ENCODE data around the gene MYH14. TPM values are rescaled to one million over a fixed set of nuclear protein-coding genes. Genes with fewer than 3 reads are reported as not detected.

The MYH14 gene
- total RNA-seq, 1 donor from 2014 or later, result 93.9 TPM

GRCh38 chr19:50275577-50276368 lies 72.4 kb downstream of the MYH14 start:
- no peak overlapping the region for H3K4me3 Mint-ChIP-seq
- DNase-seq (ENCODE audit: extremely low spot score, unreplicated experiment), result no peak
- H3K4me1 Mint-ChIP-seq (ENCODE audit: unreplicated experiment), result no peaks in the 10 kb centered on the region
- H3K27ac Mint-ChIP-seq, result no peak overlapping the region
- no peak for TF ChIP-seq CTCF (conservative IDR thresholded peaks at IDR 0.05)
- no peaks in the 10 kb centered on the region for H3K9me3 Mint-ChIP-seq
- H3K27me3 Mint-ChIP-seq, result no peaks in the 10 kb centered on the region
- peaks cover 6% of the 10 kb centered on the region for H3K36me3 Mint-ChIP-seq

DNA sequence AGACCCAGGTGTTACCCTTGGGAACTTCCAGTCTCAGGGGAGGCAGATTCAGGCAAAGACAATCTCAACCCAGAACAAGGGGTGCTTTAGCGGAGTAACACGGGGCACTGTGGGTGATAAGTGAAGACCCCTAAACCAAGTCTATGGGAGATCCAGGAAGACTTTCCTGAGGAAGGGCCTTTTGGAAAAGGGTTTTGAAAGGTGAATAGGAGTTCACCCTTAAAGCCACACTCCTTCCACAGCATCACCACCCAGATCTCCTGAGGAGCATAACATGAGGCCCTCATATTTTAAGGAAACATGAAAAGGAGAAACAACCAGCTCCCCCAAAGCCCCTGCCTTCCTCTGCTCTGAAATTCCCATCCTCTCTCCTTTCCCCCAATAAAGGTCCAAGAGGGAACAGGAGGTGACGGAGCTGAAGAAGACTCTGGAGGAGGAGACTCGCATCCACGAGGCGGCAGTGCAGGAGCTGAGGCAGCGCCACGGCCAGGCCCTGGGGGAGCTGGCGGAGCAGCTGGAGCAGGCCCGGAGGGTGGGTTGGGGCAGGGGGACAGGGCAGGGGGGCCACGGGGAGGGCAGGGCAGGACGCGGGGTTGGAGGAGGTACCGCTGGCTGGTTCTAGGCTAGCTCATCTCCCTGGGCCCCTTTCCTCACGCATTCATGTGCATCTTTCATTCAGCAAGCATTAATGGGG lies 73.1 kb downstream of the MYH14 start:
- Mint-ChIP-seq H3K27ac (no peak overlapping the region), H3K9me3 (no peaks in the 10 kb centered on the region), H3K4me1 (ENCODE audit: unreplicated experiment) (no peaks in the 10 kb centered on the region), H3K36me3 (peaks cover 11% of the 10 kb centered on the region), H3K27me3 (no peaks in the 10 kb centered on the region), H3K4me3 (no peak overlapping the region)
- no peak for TF ChIP-seq CTCF (conservative IDR thresholded peaks at IDR 0.05)
- DNase-seq (ENCODE audit: extremely low spot score, unreplicated experiment), result no peak

- Mint-ChIP-seq H3K9me3 (no peaks in the 10 kb centered on the region), H3K4me3 (no peak overlapping the region), H3K4me1 (ENCODE audit: unreplicated experiment) (no peaks in the 10 kb centered on the region), H3K27me3 (no peaks in the 10 kb centered on the region), H3K27ac (no peak overlapping the region), H3K36me3 (peaks cover 14% of the 10 kb centered on the region)
- no peak for DNase-seq (ENCODE audit: extremely low spot score, unreplicated experiment)
- no peak for TF ChIP-seq CTCF (conservative IDR thresholded peaks at IDR 0.05)
These were observed 74.7 kb downstream of the MYH14 start for GRCh38 chr19:50277966-50278580.

- peaks cover 20% of the 10 kb centered on the region for H3K36me3 Mint-ChIP-seq
- no peaks in the 10 kb centered on the region for H3K27me3 Mint-ChIP-seq
- H3K4me1 Mint-ChIP-seq (ENCODE audit: unreplicated experiment), result no peaks in the 10 kb centered on the region
- no peaks in the 10 kb centered on the region for H3K9me3 Mint-ChIP-seq
- no peak for TF ChIP-seq CTCF (conservative IDR thresholded peaks at IDR 0.05)
- DNase-seq (ENCODE audit: extremely low spot score, unreplicated experiment), result no peak
- no peak overlapping the region for H3K4me3 Mint-ChIP-seq
- no peak overlapping the region for H3K27ac Mint-ChIP-seq
These were observed 76.7 kb downstream of the MYH14 start for GRCh38 chr19:50280074-50280473.

- no peak overlapping the region for H3K27ac Mint-ChIP-seq
- H3K36me3 Mint-ChIP-seq, result peaks cover 28% of the 10 kb centered on the region
- H3K27me3 Mint-ChIP-seq, result no peaks in the 10 kb centered on the region
- DNase-seq (ENCODE audit: extremely low spot score, unreplicated experiment), result no peak
- peaks cover 4% of the 10 kb centered on the region for H3K9me3 Mint-ChIP-seq
- no peak overlapping the region for H3K4me3 Mint-ChIP-seq
- H3K4me1 Mint-ChIP-seq (ENCODE audit: unreplicated experiment), result no peaks in the 10 kb centered on the region
- no peak for TF ChIP-seq CTCF (conservative IDR thresholded peaks at IDR 0.05)
These were observed 77.6 kb downstream of the MYH14 start for GRCh38 chr19:50280983-50281382.
